ENCODE data around the gene ROR2.

The ROR2 gene

GRCh38 chr9:91768977-91769916 lies 180.8 kb downstream of the ROR2 start:
- peaks cover 3% of the 10 kb centered on the region; the same call in 1 of the 2 replicates for H3K36me3 ChIP-seq
- no peak overlapping the region for H3K4me3 ChIP-seq (ENCODE audit: low read depth, low read length)
- no peaks in the 10 kb centered on the region for H3K27me3 ChIP-seq
- TF ChIP-seq CTCF (IDR thresholded peaks at IDR 0.05; ENCODE audit: low read depth, low read length): no peak
- DNase-seq: no peak
- H3K4me1 ChIP-seq: peaks cover 15% of the 10 kb centered on the region
- no peaks in the 10 kb centered on the region for H3K9me3 ChIP-seq

- Histone ChIP-seq H3K27me3 (no peaks in the 10 kb centered on the region), H3K4me1 (peaks cover 12% of the 10 kb centered on the region), H3K36me3 (no peaks in the 10 kb centered on the region), H3K9me3 (no peaks in the 10 kb centered on the region), H3K4me3 (ENCODE audit: low read depth, low read length) (no peak overlapping the region)
- no peak for DNase-seq
- no peak for TF ChIP-seq CTCF (IDR thresholded peaks at IDR 0.05; ENCODE audit: low read depth, low read length)
These were observed 181.5 kb downstream of the ROR2 start for GRCh38 chr9:91768507-91768906.

GRCh38 chr9:91766315-91767069 lies 183.5 kb downstream of the ROR2 start:
- Histone ChIP-seq H3K4me3 (ENCODE audit: low read depth, low read length) (no peak overlapping the region), H3K9me3 (no peaks in the 10 kb centered on the region), H3K4me1 (no peaks in the 10 kb centered on the region; the same call in 1 of the 2 replicates), H3K36me3 (no peaks in the 10 kb centered on the region), H3K27me3 (no peaks in the 10 kb centered on the region)
- TF ChIP-seq CTCF (IDR thresholded peaks at IDR 0.05; ENCODE audit: low read depth, low read length): no peak
- DNase-seq: no peak

- no peak overlapping the region for H3K4me3 ChIP-seq (ENCODE audit: low read depth, low read length)
- H3K36me3 ChIP-seq: no peaks in the 10 kb centered on the region
- H3K9me3 ChIP-seq: no peaks in the 10 kb centered on the region
- TF ChIP-seq CTCF (IDR thresholded peaks at IDR 0.05; ENCODE audit: low read depth, low read length): no peak
- no peak for DNase-seq
- no peaks in the 10 kb centered on the region for H3K4me1 ChIP-seq
- H3K27me3 ChIP-seq: no peaks in the 10 kb centered on the region
These were observed 184.7 kb downstream of the ROR2 start for GRCh38 chr9:91765296-91765695.

- H3K4me3 ChIP-seq (ENCODE audit: low read depth, low read length): no peak overlapping the region
- DNase-seq: no peak
- no peaks in the 10 kb centered on the region for H3K36me3 ChIP-seq
- TF ChIP-seq CTCF (IDR thresholded peaks at IDR 0.05; ENCODE audit: low read depth, low read length): no peak
- H3K9me3 ChIP-seq: no peaks in the 10 kb centered on the region
- no peaks in the 10 kb centered on the region for H3K27me3 ChIP-seq
- H3K4me1 ChIP-seq: no peaks in the 10 kb centered on the region
These were observed 185.4 kb downstream of the ROR2 start for GRCh38 chr9:91764661-91765060.

All from BE2C (cell line).